SKM-1 (cell line): Measurements from ENCODE around the gene MBP.

ENCODE experiments used
- DNase-seq: peaks from one replicate; lab custom pipeline; 2025; ENCODE audit not compliant: unreplicated experiment; lab: John Stamatoyannopoulos, UW

The MBP gene

GRCh38 chr18:77088963-77089722, 43.4 kb downstream of the MBP start:
- no peak for DNase-seq

- DNase-seq, result no peak
Measured at GRCh38 chr18:77087393-77088141, 45.0 kb downstream of the MBP start.

GRCh38 chr18:77086656-77087392, 45.8 kb downstream of the MBP start:
- DNase-seq, result no peak

GRCh38 chr18:77086034-77086433, 46.5 kb downstream of the MBP start:
- no peak for DNase-seq

GRCh38 chr18:77084688-77085035, 47.9 kb downstream of the MBP start:
- DNase-seq, result no peak

GRCh38 chr18:77082316-77082955, 50.1 kb downstream of the MBP start:
- DNase-seq, result no peak

- DNase-seq, result peak; percentile 84
Measured at GRCh38 chr18:77081390-77081778, 51.2 kb downstream of the MBP start.

GRCh38 chr18:77079954-77080682, 52.5 kb downstream of the MBP start:
- no peak for DNase-seq

GRCh38 chr18:77079088-77079487, 53.5 kb downstream of the MBP start:
- no peak for DNase-seq

GRCh38 chr18:77078690-77079070, 53.9 kb downstream of the MBP start:
- DNase-seq, result no peak

GRCh38 chr18:77077941-77078689, 54.5 kb downstream of the MBP start:
- no peak for DNase-seq

GRCh38 chr18:77077401-77077800, 55.2 kb downstream of the MBP start:
- DNase-seq, result no peak

- DNase-seq, result no peak
Measured at GRCh38 chr18:77076111-77076510, 56.5 kb downstream of the MBP start.

GRCh38 chr18:77074431-77074830, 58.2 kb downstream of the MBP start:
- DNase-seq, result no peak

- DNase-seq, result no peak
Measured at GRCh38 chr18:77073336-77074093, 59.1 kb downstream of the MBP start.

- DNase-seq, result no peak
Measured at GRCh38 chr18:77072566-77072965, 60.0 kb downstream of the MBP start.

GRCh38 chr18:77071711-77072292, 60.8 kb downstream of the MBP start:
- no peak for DNase-seq

- DNase-seq, result no peak
Measured at GRCh38 chr18:77071061-77071460, 61.5 kb downstream of the MBP start.

GRCh38 chr18:77070627-77071026, 62.0 kb downstream of the MBP start:
- no peak for DNase-seq
